HepG2 (cell line): ENCODE results near the gene PLSCR4. TPM values are rescaled to one million over a fixed set of nuclear protein-coding genes. Genes with fewer than 3 reads are reported as not detected.

Experiments used
- ATAC-seq: fragments of 200-7000 bp; cut with Tn5 transposase; 3 replicates; pipeline ENCODE4 v1.9.1; 2020; ENCODE audit warnings: mild to moderate bottlenecking, moderate library complexity
- BruUV-seq: library from RNA; stranded (reverse); fragments of 400-500 nt; replicated peaks from 2 replicates; lab custom pipeline; 2021; lab: Mats Ljungman, UMichigan
- CTCF ChIA-PET: fragments of 300-600 bp; formaldehyde crosslinking; extraction: SDS; loops from one replicate; lab custom pipeline; 2021; ENCODE audit warnings: low total read pairs, inconsistent platforms, low intra/inter-chr PET ratio; lab: Yijun Ruan, JAX
- POLR2A ChIA-PET: fragments of 350-600 bp; sonication (Branson Sonifier 250); formaldehyde crosslinking; loops from one replicate; lab custom pipeline; 2020; ENCODE audit warnings: antibody characterized with exemption, inconsistent platforms; lab: Yijun Ruan, JAX
- DNase-seq: peaks from one replicate; pipeline ENCODE4 v3.0.0-alpha.2; 2015; ENCODE audit warnings: low spot score
- FAIRE-seq: peaks from 3 replicates; lab custom pipeline; 2011; peaks lifted over from hg19 to GRCh38; lab: Jason Lieb, UNC
- H2AFZ ChIP-seq: one replicate; pipeline ENCODE4 v1.6.1; 2011; ENCODE audit warnings: low read length, inconsistent platforms
- H3K27ac ChIP-seq: fragments of 300-600 bp; 3 replicates; pipeline ENCODE4 v1.8.0; 2011; ENCODE audit warnings: mixed run types, mild to moderate bottlenecking, mixed read lengths, low read length, inconsistent platforms; ENCODE audit not compliant: insufficient read depth; ENCODE audit errors: extremely low read length
- H3K27me3 ChIP-seq, 2 experiments: fragments of 200-600 bp in 1 of 2; 2 replicates in 1 of 2; 3 replicates in 1 of 2; pipeline versions ENCODE4 v1.6.0 to v1.8.0; 2011; ENCODE audit warnings: low read length in 2 of 2, mild to moderate bottlenecking in 2 of 2, moderate library complexity in 2 of 2, inconsistent platforms in 1 of 2; ENCODE audit not compliant: insufficient read depth in 2 of 2, control insufficient read depth in 1 of 2
- H3K36me3 ChIP-seq, 2 experiments: fragments of 200-600 bp in 1 of 2; replicated peaks in 1 of 2; 2 replicates in 1 of 2; 3 replicates in 1 of 2; pipeline versions ENCODE4 v1.5.1 to v1.8.0; 2011; ENCODE audit warnings: low read length in 2 of 2, inconsistent platforms in 1 of 2; ENCODE audit not compliant: insufficient read depth in 2 of 2, control insufficient read depth in 1 of 2
- H3K4me1 ChIP-seq: 2 replicates; pipeline ENCODE4 v1.5.1; 2012; ENCODE audit warnings: low read length, inconsistent platforms; ENCODE audit not compliant: insufficient read depth
- H3K4me2 ChIP-seq: 2 replicates; pipeline ENCODE4 v1.6.0; 2011; ENCODE audit warnings: low read depth, low read length, inconsistent platforms
- H3K4me3 ChIP-seq, 3 experiments: fragments of 200-600 bp in 1 of 3; sonication (generic), shearing (Covaris generic) in 1 of 3; replicated peaks in 1 of 3; 2 replicates each; pipeline ENCODE4 v1.5.1; 2011 to 2016; ENCODE audit warnings: low read length in 3 of 3, inconsistent platforms in 2 of 3, low read depth in 2 of 3, mild to moderate bottlenecking in 2 of 3, control low read depth in 1 of 3, mixed read lengths in 1 of 3; ENCODE audit not compliant: insufficient read depth in 1 of 3
- H3K79me2 ChIP-seq: one replicate; pipeline ENCODE4 v1.6.1; 2011; ENCODE audit warnings: low read length, inconsistent platforms; ENCODE audit not compliant: insufficient read depth
- H3K9ac ChIP-seq: 2 replicates; pipeline ENCODE4 v1.6.0; 2011; ENCODE audit warnings: mild to moderate bottlenecking, low read depth, low read length, inconsistent platforms; ENCODE audit not compliant: insufficient read depth
- H3K9me3 ChIP-seq: 2 replicates; pipeline ENCODE4 v1.5.1; 2012; ENCODE audit warnings: mild to moderate bottlenecking, low read length
- H4K20me1 ChIP-seq: 2 replicates; pipeline ENCODE4 v1.6.0; 2011; ENCODE audit warnings: inconsistent platforms, mild to moderate bottlenecking, low read length, moderate library complexity; ENCODE audit not compliant: insufficient read depth
- HHEX ChIP-seq: IDR thresholded peaks from 2 replicates; pipeline ENCODE4 v1.6.1; 2016; ENCODE audit warnings: control low read depth
- SMYD3 ChIP-seq: sonication (generic); formaldehyde crosslinking; IDR thresholded peaks from 2 replicates; pipeline ENCODE4 v1.8.1; 2023; ENCODE audit warnings: mild to moderate bottlenecking, missing genetic modification reagents
- ZFYVE20 ChIP-seq: sonication (generic); formaldehyde crosslinking; IDR thresholded peaks from 2 replicates; pipeline ENCODE4 v1.8.0; 2023; ENCODE audit warnings: low read depth, mild to moderate bottlenecking, moderate library complexity, missing genetic modification reagents, borderline replicate concordance
- WGBS: methylation state at CpG from one replicate; pipeline ENCODE4 v1.1.6; 2017; ENCODE audit warnings: low lambda C conversion rate; 5-methylcytosine and 5-hydroxymethylcytosine counted together
- in situ Hi-C: cut with HindIII; loops from 2 replicates; pipeline ENCODE4 v1.10.0; 2017; ENCODE audit warnings: low pct_unique_long_range_greater_than_20kb; ENCODE audit not compliant: extremely low pct_ligation_motif_present
- intact Hi-C: fragments of 100-400 bp; cut with micrococcal nuclease; formaldehyde crosslinking; loops from one replicate; pipeline ENCODE4 v1.10.0; 2022; ENCODE audit not compliant: unreplicated experiment
- polyA plus RNA-seq, 8 experiments: library from polyadenylated mRNA; depleted of rRNA in 3 of 8; stranded (reverse) in 7 of 8; unstranded in 1 of 8; fragments of >200 nt; fragmentation: Illumina TruSeq in 4 of 8; extraction: Trizol in 4 of 8; gene quantifications; 2 replicates each; pipeline versions ENCODE4 v1.2.1 to v1.2.3, GENCODE V29; 2011 to 2016; ENCODE audit warnings: low read depth in 4 of 8, missing spikeins in 1 of 8, mixed read lengths in 1 of 8; ENCODE audit not compliant: insufficient read depth in 1 of 8
- total RNA-seq, 5 experiments: library from RNA; depleted of rRNA; stranded (reverse); fragments of >200 nt; fragmentation: Illumina TruSeq; extraction: Trizol; gene quantifications; 2 replicates each; pipeline ENCODE4 v1.2.3, GENCODE V29; 2016; ENCODE audit warnings: low read depth in 1 of 5
- TF ChIP-seq, protein P1 (sequence below): sonication (generic); formaldehyde crosslinking; IDR thresholded peaks from 2 replicates; pipeline ENCODE4 v1.4.0; 2020; ENCODE audit warnings: missing genetic modification reagents
- TF ChIP-seq, protein P2 (sequence below): sonication (generic); formaldehyde crosslinking; IDR thresholded peaks from 2 replicates; pipeline ENCODE4 v1.4.0; 2020; ENCODE audit warnings: missing genetic modification reagents, borderline replicate concordance

The PLSCR4 gene
- total and polyA plus RNA-seq, 2 of the 13 experiments (the other 11 are each of a cell fraction or from before 2014, with no cell fraction given), result 1.5 to 59.0 TPM

DNA sequence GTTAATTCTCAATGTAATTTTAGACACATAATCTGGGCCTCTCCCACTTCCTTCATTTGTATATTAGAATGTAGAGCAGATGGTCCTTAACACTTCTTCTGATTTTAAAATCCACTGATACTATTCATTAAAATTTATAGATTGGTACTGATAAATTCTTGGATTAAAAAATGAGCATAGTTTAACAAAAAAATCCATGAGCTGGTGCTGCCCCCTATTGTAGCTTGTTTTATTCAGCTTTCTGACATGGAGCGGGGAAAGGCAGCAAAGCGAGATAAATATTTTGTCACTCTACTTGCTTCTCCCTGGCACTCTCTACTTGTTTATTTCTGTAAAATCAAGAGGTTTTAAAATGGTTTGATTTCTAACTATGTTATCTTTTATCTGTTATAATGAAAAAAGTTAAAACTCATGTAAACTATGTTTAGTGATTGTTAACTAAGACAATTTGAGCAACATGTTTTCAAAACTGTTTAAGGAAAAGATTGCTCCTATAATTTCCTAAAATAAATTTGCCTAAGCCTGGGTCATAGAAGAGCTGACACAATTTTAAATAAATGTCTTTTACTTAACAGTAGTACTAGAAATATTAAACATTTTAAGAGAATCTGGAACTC lies 63.5 kb downstream of the PLSCR4 start (continued):
- no peak for TF ChIP-seq SMYD3 (CRISPR knock-in tag)

DNA sequence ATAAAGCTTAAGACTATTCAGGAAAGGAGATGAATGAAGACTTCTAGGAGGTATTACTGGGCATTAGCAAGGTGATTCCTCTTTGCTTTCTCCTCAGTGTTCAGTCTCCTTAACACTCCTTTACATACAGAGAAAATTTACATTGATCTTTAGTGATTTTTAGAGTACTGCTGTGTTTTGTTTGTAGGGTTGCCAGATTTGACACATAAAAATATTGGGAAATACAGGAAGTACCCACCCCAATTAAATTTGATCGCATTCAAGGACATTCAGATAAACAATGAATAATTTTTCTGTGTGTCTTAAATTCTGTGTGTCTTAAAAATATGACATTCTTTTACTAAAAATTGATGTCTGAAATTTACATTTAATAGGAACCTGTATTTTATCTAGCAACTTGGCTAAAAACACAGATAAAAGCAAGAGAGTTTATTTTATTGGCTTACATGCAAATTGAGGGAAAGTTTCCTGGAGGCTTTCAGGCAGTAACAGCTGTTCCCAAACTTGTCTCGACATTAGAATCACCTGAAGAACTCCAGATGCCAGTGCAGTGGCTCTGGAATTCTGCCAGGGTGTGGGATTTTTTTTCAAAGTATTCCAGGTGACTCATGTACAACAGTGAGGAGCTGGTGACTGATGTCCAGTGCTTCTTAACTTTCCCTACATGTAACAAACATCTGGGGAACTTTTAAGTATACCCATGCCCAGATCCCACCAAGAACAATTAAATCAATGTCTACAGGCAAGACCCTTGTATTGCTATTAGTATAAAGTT lies 66.5 kb downstream of the PLSCR4 start:
- ATAC-seq (no peak), DNase-seq (no peak), FAIRE-seq (no peak)
- Histone ChIP-seq H3K79me2 (no peaks in the 10 kb centered on the region), H3K4me3 (no peak overlapping the region), H3K4me2 (no peak overlapping the region), H3K36me3 (no peaks in the 10 kb centered on the region), H3K4me1 (0 out of 2 replicates have a peak, but pooled peaks cover 4% of the 10 kb centered on the region), H3K27ac (no peak overlapping the region), H3K27me3 (no peaks in the 10 kb centered on the region), H3K9ac (no peak overlapping the region), H3K9me3 (no peaks in the 10 kb centered on the region), H2AFZ (no peak overlapping the region), H4K20me1 (no peaks in the 10 kb centered on the region)
- in situ Hi-C loops (loop anchor here (25.0 kb wide), 1 partner anchor 397 kb away; no protein-coding TSS in a partner anchor), intact Hi-C loops (loop anchor here (10.0 kb wide), 1 partner anchor 460 kb away; no protein-coding TSS in a partner anchor)
- 47% methylated on average over 2 of the region's 2 CpGs for WGBS
- ChIA-PET POLR2A (no interaction called here), CTCF (interaction anchor here (0.9 kb wide), 1 partner anchor 119 kb away, joined by 4 read pairs; no protein-coding TSS in a partner anchor)
- BruUV-seq, result no TSS peak
- no peak for TF ChIP-seq ZFYVE20 (CRISPR knock-in tag)
- TF ChIP-seq, protein P1, sequence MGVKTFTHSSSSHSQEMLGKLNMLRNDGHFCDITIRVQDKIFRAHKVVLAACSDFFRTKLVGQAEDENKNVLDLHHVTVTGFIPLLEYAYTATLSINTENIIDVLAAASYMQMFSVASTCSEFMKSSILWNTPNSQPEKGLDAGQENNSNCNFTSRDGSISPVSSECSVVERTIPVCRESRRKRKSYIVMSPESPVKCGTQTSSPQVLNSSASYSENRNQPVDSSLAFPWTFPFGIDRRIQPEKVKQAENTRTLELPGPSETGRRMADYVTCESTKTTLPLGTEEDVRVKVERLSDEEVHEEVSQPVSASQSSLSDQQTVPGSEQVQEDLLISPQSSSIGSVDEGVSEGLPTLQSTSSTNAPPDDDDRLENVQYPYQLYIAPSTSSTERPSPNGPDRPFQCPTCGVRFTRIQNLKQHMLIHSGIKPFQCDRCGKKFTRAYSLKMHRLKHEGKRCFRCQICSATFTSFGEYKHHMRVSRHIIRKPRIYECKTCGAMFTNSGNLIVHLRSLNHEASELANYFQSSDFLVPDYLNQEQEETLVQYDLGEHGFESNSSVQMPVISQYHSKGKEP (CRISPR knock-in tag), result no peak
- TF ChIP-seq, protein P2, sequence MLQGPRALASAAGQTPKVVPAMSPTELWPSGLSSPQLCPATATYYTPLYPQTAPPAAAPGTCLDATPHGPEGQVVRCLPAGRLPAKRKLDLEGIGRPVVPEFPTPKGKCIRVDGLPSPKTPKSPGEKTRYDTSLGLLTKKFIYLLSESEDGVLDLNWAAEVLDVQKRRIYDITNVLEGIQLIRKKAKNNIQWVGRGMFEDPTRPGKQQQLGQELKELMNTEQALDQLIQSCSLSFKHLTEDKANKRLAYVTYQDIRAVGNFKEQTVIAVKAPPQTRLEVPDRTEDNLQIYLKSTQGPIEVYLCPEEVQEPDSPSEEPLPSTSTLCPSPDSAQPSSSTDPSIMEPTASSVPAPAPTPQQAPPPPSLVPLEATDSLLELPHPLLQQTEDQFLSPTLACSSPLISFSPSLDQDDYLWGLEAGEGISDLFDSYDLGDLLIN (CRISPR knock-in tag), result no peak
- TF ChIP-seq HHEX (CRISPR knock-in tag), result no peak
